ENCODE results near the gene ARHGEF16.

- no peak for TF ChIP-seq POLR2A (IDR thresholded peaks at IDR 0.05)
- TF ChIP-seq CTCF (IDR thresholded peaks at IDR 0.05), result no peak
Measured at GRCh38 chr1:3469104-3469848, 14.8 kb downstream of the ARHGEF16 start.
